OCI-LY7 (cell line): ENCODE results near the gene TUSC2. TPM values are rescaled to one million over a fixed set of nuclear protein-coding genes. Genes with fewer than 3 reads are reported as not detected.
A peak's percentile ranks its signal among the peaks of the same experiment; 100 is the strongest.

Experiments
- BruUV-seq: library from RNA; stranded (reverse); fragments of 400-500 nt; replicated peaks from 2 replicates; lab custom pipeline; 2021; lab: Mats Ljungman, UMichigan
- CTCF ChIA-PET: fragments of 300-600 bp; sonication (Branson Sonifier 250); formaldehyde crosslinking; loops from one replicate; lab custom pipeline; 2022; ENCODE audit warnings: antibody characterized with exemption; ENCODE audit not compliant: unreplicated experiment; lab: Charles Lee
- POLR2A ChIA-PET: fragments of 300-600 bp; sonication (Branson Sonifier 250); formaldehyde crosslinking; loops from one replicate; lab custom pipeline; 2022; ENCODE audit warnings: antibody characterized with exemption; lab: Charles Lee
- DNase-seq: peaks from one replicate; pipeline ENCODE4 v3.0.0-alpha.2; 2015; ENCODE audit warnings: low spot score
- H2AFZ ChIP-seq: fragments of 200-600 bp; sonication (generic), shearing (Covaris generic); 2 replicates; pipeline ENCODE4 v1.6.1; 2014; ENCODE audit warnings: mild to moderate bottlenecking, antibody characterized with exemption, low read length, moderate library complexity
- H3K27ac ChIP-seq: fragments of 200-600 bp; sonication (generic); 2 replicates; pipeline ENCODE4 v1.5.1; 2014; ENCODE audit warnings: mixed run types, low read depth, mild to moderate bottlenecking, moderate library complexity, low read length, inconsistent platforms; ENCODE audit not compliant: poor library complexity, severe bottlenecking
- H3K36me3 ChIP-seq: fragments of 200-600 bp; sonication (generic); 2 replicates; pipeline ENCODE4 v1.6.1; 2014; ENCODE audit warnings: mild to moderate bottlenecking, antibody characterized with exemption, low read length, moderate library complexity, mixed read lengths; ENCODE audit not compliant: insufficient read depth
- H3K4me1 ChIP-seq: fragments of 200-600 bp; sonication (generic); 2 replicates; pipeline ENCODE4 v1.5.1; 2014; ENCODE audit warnings: mild to moderate bottlenecking, low read length; ENCODE audit not compliant: insufficient read depth, poor library complexity, severe bottlenecking
- H3K4me2 ChIP-seq: fragments of 200-600 bp; sonication (generic); 2 replicates; pipeline ENCODE4 v1.6.1; 2014; ENCODE audit warnings: mild to moderate bottlenecking, low read length
- H3K4me3 ChIP-seq: fragments of 200-600 bp; sonication (generic); 2 replicates; pipeline ENCODE4 v1.5.1; 2014; ENCODE audit warnings: mild to moderate bottlenecking, low read depth, low read length; ENCODE audit not compliant: poor library complexity, severe bottlenecking
- H3K79me2 ChIP-seq: fragments of 200-600 bp; sonication (generic); 2 replicates; pipeline ENCODE4 v1.6.1; 2016; ENCODE audit warnings: low read depth, mild to moderate bottlenecking, low read length, moderate library complexity, mixed read lengths; ENCODE audit not compliant: insufficient read depth
- H3K9me2 ChIP-seq: fragments of 200-600 bp; sonication (generic); 2 replicates; pipeline ENCODE4 v1.6.1; 2016; ENCODE audit warnings: mild to moderate bottlenecking, low read length, mixed read lengths; ENCODE audit not compliant: insufficient read depth
- H3K9me3 ChIP-seq: fragments of 200-600 bp; sonication (generic); 2 replicates; pipeline ENCODE4 v1.6.1; 2014; ENCODE audit warnings: mild to moderate bottlenecking, mixed run types, low read length, mixed read lengths
- H4K20me1 ChIP-seq: fragments of 200-600 bp; sonication (generic); 2 replicates; pipeline ENCODE4 v1.6.1; 2014; ENCODE audit warnings: mild to moderate bottlenecking, antibody characterized with exemption, low read length, moderate library complexity, mixed read lengths; ENCODE audit not compliant: insufficient read depth
- EZH2phosphoT487 ChIP-seq: fragments of 200-600 bp; sonication (generic); IDR thresholded peaks from 2 replicates; pipeline ENCODE4 v1.6.1; 2018; ENCODE audit warnings: low read depth, borderline replicate concordance, mild to moderate bottlenecking, mixed run types, antibody characterized with exemption, low read length, moderate library complexity, mixed read lengths
- intact Hi-C: fragments of 100-400 bp; cut with micrococcal nuclease; formaldehyde crosslinking; loops from one replicate; pipeline ENCODE4 v1.10.0; 2022; ENCODE audit not compliant: unreplicated experiment
- total RNA-seq, 2 experiments: library from RNA; depleted of rRNA in 1 of 2; stranded (reverse); fragments of >200 nt in 1 of 2; shearing (Covaris generic) in 1 of 2; gene quantifications; 2 replicates each; pipeline ENCODE4 v1.2.3, GENCODE V29; 2014 to 2022
- TF ChIP-seq, protein P1 (sequence below): fragments of 200-600 bp; sonication (generic); conservative IDR thresholded peaks from 2 replicates; pipeline ENCODE4 v1.5.1; 2014; ENCODE audit warnings: mild to moderate bottlenecking, antibody characterized with exemption, low read length, moderate library complexity, mixed read lengths

Gene TUSC2
- total RNA-seq, 2 experiments from 2014 or later = 20.4 to 24.5 TPM

DNA sequence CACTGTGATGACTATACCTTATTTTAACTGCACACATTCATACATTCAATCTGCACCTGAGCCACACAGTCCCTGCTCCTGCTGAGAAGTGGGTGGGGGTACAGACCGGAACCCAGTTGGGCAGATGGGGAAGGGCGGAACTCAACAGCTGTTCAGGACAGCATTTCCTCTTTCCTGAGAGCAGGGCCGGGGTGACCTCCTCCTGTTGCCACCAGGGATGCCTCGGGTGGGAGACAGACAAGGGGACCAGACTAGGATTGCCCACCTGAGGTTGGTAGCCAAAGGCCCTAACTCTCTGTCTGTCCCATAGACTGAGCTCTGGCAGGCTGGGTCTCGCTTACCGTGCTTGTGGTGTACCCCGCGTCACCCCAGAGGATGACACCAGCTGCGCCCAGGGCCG is 9.4 kb downstream of the TUSC2 start:
- no peak overlapping the region for H2AFZ ChIP-seq
- H3K79me2 ChIP-seq = no peaks in the 10 kb centered on the region
- POLR2A ChIA-PET = interaction anchor here (1.1 to 1.6 kb wide), 2 partner anchors 18 to 19 kb away, joined by 4 to 8 read pairs; partner anchors contain the start of genes HYAL3 and NAA80

DNA sequence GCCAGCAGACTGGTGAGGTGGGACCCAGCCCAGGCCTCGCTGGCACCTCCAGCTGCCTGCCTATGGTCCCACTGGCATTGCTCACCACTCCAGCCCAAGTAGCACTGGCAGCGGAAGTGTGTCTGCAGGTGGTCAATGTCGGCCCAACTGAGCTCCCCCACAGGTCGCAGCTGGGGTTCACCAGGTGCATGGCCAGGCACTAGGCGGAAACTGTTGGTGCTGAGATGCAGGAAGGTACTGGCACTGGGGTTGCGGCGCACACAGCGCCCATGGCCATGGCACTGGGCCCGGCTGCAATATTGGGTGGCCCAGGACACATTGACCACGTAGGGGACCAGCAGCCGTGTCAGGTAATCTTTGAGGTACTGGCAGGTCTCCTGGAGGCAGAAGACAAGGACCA is 9.9 kb downstream of the TUSC2 start:
- intact Hi-C loops = no loop called here

More for the DNA sequence above, 9.4 kb downstream of the TUSC2 start:
- no peaks in the 10 kb centered on the region for H4K20me1 ChIP-seq
- intact Hi-C loops = no loop called here
- H3K36me3 ChIP-seq = 0 out of 2 replicates have a peak, but pooled peaks cover 6% of the 10 kb centered on the region
- peaks cover 49% of the 10 kb centered on the region for H3K4me1 ChIP-seq
- H3K4me3 ChIP-seq = peak overlapping the region; percentile 23
- H3K9me2 ChIP-seq = no peaks in the 10 kb centered on the region
- no peaks in the 10 kb centered on the region for H3K9me3 ChIP-seq
- DNase-seq = no peak
- no peak for TF ChIP-seq EZH2phosphoT487
- TF ChIP-seq, protein P1, sequence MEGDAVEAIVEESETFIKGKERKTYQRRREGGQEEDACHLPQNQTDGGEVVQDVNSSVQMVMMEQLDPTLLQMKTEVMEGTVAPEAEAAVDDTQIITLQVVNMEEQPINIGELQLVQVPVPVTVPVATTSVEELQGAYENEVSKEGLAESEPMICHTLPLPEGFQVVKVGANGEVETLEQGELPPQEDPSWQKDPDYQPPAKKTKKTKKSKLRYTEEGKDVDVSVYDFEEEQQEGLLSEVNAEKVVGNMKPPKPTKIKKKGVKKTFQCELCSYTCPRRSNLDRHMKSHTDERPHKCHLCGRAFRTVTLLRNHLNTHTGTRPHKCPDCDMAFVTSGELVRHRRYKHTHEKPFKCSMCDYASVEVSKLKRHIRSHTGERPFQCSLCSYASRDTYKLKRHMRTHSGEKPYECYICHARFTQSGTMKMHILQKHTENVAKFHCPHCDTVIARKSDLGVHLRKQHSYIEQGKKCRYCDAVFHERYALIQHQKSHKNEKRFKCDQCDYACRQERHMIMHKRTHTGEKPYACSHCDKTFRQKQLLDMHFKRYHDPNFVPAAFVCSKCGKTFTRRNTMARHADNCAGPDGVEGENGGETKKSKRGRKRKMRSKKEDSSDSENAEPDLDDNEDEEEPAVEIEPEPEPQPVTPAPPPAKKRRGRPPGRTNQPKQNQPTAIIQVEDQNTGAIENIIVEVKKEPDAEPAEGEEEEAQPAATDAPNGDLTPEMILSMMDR = no peak
- CTCF ChIA-PET = interaction anchor here (1.1 kb wide), 1 partner anchor 14 kb away, joined by 3 read pairs; no protein-coding TSS in a partner anchor
- no TSS peak for BruUV-seq
- peak overlapping the region; percentile 18 for H3K27ac ChIP-seq
- peak overlapping the region; percentile 46 for H3K4me2 ChIP-seq

More for the DNA sequence above, 9.9 kb downstream of the TUSC2 start:
- Histone ChIP-seq H2AFZ (no peak overlapping the region), H3K9me3 (no peaks in the 10 kb centered on the region), H3K9me2 (no peaks in the 10 kb centered on the region), H3K4me1 (peaks cover 49% of the 10 kb centered on the region), H3K4me3 (peak overlapping the region; percentile 23), H4K20me1 (no peaks in the 10 kb centered on the region), H3K27ac (peak overlapping the region; percentile 18), H3K36me3 (0 out of 2 replicates have a peak, but pooled peaks cover 6% of the 10 kb centered on the region), H3K4me2 (peak overlapping the region; percentile 46), H3K79me2 (no peaks in the 10 kb centered on the region)
- BruUV-seq = no TSS peak
- TF ChIP-seq EZH2phosphoT487 = no peak
- TF ChIP-seq, protein P1 = no peak
- ChIA-PET CTCF (interaction anchor here (1.1 kb wide), 1 partner anchor 15 kb away, joined by 3 read pairs; no protein-coding TSS in a partner anchor), POLR2A (interaction anchor here (1.6 kb wide), 2 partner anchors 10 to 19 kb away, joined by 4 to 8 read pairs; partner anchors contain the start of genes HYAL3, NAA80 and TUSC2)
- DNase-seq = peak; percentile 66
